Uterus (tissue), 2 donors: Measurements from ENCODE around the gene THSD1.

Experiments used
- POLR2A ChIP-seq, 2 donors: fragments of 450-650 bp; IDR thresholded peaks; one replicate each; pipeline ENCODE4 v1.6.1; 2016; ENCODE audit warnings: antibody characterized with exemption in 2 of 2, mild to moderate bottlenecking in 1 of 2, moderate library complexity in 1 of 2
- TF ChIP-seq, protein P1 (sequence below), 4 experiments: fragments of 200-600 bp in 2 of 4; fragments of 450-650 bp in 2 of 4; sonication (generic) in 2 of 4; IDR thresholded peaks; one replicate each; pipeline ENCODE4 v1.5.1; 2016 to 2019; ENCODE audit warnings: antibody characterized with exemption in 4 of 4, mild to moderate bottlenecking in 2 of 4, moderate library complexity in 1 of 4

DNA sequence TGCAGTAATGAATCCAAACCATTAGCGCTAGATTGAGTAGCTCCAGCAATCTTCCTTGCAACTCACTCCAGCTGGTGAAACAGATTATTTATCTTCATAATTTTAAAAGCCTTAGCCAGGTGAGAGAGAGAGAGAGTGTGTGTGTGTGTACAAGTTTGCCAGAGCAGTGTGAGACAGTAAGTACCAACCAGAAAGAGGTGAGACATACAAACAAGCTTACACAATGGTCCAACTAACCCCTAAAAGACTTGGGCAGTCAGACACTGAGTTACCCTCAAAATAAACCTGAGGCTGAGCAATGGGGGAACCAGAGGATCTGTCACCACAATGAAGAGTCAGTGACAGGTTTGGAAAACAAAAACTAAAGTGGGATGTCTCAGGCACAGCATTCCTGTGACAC lies 8.1 kb upstream of the THSD1 start:
- TF ChIP-seq, protein P1, sequence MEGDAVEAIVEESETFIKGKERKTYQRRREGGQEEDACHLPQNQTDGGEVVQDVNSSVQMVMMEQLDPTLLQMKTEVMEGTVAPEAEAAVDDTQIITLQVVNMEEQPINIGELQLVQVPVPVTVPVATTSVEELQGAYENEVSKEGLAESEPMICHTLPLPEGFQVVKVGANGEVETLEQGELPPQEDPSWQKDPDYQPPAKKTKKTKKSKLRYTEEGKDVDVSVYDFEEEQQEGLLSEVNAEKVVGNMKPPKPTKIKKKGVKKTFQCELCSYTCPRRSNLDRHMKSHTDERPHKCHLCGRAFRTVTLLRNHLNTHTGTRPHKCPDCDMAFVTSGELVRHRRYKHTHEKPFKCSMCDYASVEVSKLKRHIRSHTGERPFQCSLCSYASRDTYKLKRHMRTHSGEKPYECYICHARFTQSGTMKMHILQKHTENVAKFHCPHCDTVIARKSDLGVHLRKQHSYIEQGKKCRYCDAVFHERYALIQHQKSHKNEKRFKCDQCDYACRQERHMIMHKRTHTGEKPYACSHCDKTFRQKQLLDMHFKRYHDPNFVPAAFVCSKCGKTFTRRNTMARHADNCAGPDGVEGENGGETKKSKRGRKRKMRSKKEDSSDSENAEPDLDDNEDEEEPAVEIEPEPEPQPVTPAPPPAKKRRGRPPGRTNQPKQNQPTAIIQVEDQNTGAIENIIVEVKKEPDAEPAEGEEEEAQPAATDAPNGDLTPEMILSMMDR (IDR thresholded peaks at IDR 0.05): no peak
- no peak for TF ChIP-seq POLR2A (IDR thresholded peaks at IDR 0.05)
